ENCODE data around the gene SLC6A9. TPM values are rescaled to one million over a fixed set of nuclear protein-coding genes. Genes with fewer than 3 reads are reported as not detected.
A peak's percentile ranks its signal among the peaks of the same experiment; 100 is the strongest.

Gene SLC6A9
- total and polyA plus RNA-seq, 2 experiments from 2014 or later: 14.4 to 20.0 TPM

DNA sequence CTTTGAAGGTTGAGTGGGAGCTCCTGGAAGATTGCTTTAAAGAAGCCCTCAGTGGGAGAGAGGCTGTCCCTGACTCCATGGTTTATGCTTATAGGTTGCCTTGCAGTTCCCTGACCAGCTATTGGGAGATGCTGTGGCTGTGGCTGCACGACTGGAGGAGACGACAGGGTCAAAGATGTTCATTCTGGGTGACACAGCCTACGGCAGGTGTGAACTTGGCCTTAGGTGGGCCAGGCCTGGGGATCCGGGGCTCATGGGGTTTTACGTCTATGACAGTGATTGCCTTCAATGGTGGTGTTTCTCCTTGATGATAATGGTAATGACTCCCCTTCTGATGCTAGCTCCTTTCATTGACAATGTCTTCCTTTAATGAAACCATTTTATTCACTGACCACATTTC is 60.8 kb downstream of the SLC6A9 start:
- Mint-ChIP-seq H3K27me3 (ENCODE audit: insufficient read depth, low read depth, poor library complexity) (peaks cover 13% of the 10 kb centered on the region), H3K27ac (peak overlapping the region; percentile 89), H3K9me3 (no peaks in the 10 kb centered on the region), H3K36me3 (ENCODE audit: low read depth) (peaks cover 39% of the 10 kb centered on the region), H3K4me1 (peaks cover 18% of the 10 kb centered on the region), H3K4me3 (peak overlapping the region; percentile 99)
- Histone ChIP-seq H3K36me3 (ENCODE audit: insufficient read depth) (no peaks in the 10 kb centered on the region), H3K4me1 (ENCODE audit: insufficient read depth) (peaks cover 18% of the 10 kb centered on the region), H2AFZ (no peak overlapping the region; the same call in 1 of the 2 replicates), H3K4me2 (peak overlapping the region; percentile 98), H3K27me3 (ENCODE audit: insufficient read depth) (no peaks in the 10 kb centered on the region), H3K27ac (ENCODE audit: low read depth) (no peak overlapping the region), H3K4me3 (peak overlapping the region; percentile 100), H3K9me2 (ENCODE audit: insufficient read depth) (no peaks in the 10 kb centered on the region), H3K79me2 (replicated peaks; ENCODE audit: insufficient read depth) (peaks cover 12% of the 10 kb centered on the region), H4K20me1 (replicated peaks; ENCODE audit: insufficient read depth) (peaks cover 4% of the 10 kb centered on the region), H3F3A (replicated peaks; ENCODE audit: low read depth) (peaks cover 3% of the 10 kb centered on the region; the same call in 1 of the 2 replicates)
- no peak for ATAC-seq
- DNase-seq (ENCODE audit: low spot score): no peak
- TF ChIP-seq STAT1 (IDR thresholded peaks at IDR 0.05; ENCODE audit: unreplicated experiment): no peak
- TF ChIP-seq EZH2phosphoT487 (IDR thresholded peaks at IDR 0.05; ENCODE audit: unreplicated experiment): no peak
- no peak for TF ChIP-seq CREB1 (CRISPR knock-in tag; IDR thresholded peaks at IDR 0.05; ENCODE audit: low read depth)
- no peak for TF ChIP-seq POLR2AphosphoS5 (IDR thresholded peaks at IDR 0.05; ENCODE audit: low read depth)
- TF ChIP-seq EZH2 (IDR thresholded peaks at IDR 0.05; ENCODE audit: low read depth, unreplicated experiment): no peak
- TF ChIP-seq NANOG (IDR thresholded peaks at IDR 0.05; ENCODE audit: borderline replicate concordance): no peak
- TF ChIP-seq, protein P1, sequence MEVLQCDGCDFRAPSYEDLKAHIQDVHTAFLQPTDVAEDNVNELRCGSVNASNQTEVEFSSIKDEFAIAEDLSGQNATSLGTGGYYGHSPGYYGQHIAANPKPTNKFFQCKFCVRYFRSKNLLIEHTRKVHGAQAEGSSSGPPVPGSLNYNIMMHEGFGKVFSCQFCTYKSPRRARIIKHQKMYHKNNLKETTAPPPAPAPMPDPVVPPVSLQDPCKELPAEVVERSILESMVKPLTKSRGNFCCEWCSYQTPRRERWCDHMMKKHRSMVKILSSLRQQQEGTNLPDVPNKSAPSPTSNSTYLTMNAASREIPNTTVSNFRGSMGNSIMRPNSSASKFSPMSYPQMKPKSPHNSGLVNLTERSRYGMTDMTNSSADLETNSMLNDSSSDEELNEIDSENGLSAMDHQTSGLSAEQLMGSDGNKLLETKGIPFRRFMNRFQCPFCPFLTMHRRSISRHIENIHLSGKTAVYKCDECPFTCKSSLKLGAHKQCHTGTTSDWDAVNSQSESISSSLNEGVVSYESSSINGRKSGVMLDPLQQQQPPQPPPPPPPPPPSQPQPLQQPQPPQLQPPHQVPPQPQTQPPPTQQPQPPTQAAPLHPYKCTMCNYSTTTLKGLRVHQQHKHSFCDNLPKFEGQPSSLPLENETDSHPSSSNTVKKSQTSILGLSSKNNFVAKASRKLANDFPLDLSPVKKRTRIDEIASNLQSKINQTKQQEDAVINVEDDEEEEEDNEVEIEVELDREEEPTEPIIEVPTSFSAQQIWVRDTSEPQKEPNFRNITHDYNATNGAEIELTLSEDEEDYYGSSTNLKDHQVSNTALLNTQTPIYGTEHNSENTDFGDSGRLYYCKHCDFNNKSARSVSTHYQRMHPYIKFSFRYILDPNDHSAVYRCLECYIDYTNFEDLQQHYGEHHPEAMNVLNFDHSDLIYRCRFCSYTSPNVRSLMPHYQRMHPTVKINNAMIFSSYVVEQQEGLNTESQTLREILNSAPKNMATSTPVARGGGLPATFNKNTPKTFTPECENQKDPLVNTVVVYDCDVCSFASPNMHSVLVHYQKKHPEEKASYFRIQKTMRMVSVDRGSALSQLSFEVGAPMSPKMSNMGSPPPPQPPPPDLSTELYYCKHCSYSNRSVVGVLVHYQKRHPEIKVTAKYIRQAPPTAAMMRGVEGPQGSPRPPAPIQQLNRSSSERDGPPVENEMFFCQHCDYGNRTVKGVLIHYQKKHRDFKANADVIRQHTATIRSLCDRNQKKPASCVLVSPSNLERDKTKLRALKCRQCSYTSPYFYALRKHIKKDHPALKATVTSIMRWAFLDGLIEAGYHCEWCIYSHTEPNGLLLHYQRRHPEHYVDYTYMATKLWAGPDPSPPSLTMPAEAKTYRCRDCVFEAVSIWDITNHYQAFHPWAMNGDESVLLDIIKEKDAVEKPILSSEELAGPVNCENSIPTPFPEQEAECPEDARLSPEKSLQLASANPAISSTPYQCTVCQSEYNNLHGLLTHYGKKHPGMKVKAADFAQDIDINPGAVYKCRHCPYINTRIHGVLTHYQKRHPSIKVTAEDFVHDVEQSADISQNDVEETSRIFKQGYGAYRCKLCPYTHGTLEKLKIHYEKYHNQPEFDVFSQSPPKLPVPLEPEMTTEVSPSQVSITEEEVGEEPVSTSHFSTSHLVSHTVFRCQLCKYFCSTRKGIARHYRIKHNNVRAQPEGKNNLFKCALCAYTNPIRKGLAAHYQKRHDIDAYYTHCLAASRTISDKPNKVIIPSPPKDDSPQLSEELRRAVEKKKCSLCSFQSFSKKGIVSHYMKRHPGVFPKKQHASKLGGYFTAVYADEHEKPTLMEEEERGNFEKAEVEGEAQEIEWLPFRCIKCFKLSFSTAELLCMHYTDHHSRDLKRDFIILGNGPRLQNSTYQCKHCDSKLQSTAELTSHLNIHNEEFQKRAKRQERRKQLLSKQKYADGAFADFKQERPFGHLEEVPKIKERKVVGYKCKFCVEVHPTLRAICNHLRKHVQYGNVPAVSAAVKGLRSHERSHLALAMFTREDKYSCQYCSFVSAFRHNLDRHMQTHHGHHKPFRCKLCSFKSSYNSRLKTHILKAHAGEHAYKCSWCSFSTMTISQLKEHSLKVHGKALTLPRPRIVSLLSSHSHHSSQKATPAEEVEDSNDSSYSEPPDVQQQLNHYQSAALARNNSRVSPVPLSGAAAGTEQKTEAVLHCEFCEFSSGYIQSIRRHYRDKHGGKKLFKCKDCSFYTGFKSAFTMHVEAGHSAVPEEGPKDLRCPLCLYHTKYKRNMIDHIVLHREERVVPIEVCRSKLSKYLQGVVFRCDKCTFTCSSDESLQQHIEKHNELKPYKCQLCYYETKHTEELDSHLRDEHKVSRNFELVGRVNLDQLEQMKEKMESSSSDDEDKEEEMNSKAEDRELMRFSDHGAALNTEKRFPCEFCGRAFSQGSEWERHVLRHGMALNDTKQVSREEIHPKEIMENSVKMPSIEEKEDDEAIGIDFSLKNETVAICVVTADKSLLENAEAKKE (CRISPR knock-in tag; IDR thresholded peaks at IDR 0.05): no peak
- TF ChIP-seq, protein P2, sequence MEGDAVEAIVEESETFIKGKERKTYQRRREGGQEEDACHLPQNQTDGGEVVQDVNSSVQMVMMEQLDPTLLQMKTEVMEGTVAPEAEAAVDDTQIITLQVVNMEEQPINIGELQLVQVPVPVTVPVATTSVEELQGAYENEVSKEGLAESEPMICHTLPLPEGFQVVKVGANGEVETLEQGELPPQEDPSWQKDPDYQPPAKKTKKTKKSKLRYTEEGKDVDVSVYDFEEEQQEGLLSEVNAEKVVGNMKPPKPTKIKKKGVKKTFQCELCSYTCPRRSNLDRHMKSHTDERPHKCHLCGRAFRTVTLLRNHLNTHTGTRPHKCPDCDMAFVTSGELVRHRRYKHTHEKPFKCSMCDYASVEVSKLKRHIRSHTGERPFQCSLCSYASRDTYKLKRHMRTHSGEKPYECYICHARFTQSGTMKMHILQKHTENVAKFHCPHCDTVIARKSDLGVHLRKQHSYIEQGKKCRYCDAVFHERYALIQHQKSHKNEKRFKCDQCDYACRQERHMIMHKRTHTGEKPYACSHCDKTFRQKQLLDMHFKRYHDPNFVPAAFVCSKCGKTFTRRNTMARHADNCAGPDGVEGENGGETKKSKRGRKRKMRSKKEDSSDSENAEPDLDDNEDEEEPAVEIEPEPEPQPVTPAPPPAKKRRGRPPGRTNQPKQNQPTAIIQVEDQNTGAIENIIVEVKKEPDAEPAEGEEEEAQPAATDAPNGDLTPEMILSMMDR (conservative IDR thresholded peaks at IDR 0.05; ENCODE audit: low read depth in 2 of 2): no peak
- TF ChIP-seq JUNB (IDR thresholded peaks at IDR 0.05; ENCODE audit: unreplicated experiment): no peak
- TF ChIP-seq, protein P3, sequence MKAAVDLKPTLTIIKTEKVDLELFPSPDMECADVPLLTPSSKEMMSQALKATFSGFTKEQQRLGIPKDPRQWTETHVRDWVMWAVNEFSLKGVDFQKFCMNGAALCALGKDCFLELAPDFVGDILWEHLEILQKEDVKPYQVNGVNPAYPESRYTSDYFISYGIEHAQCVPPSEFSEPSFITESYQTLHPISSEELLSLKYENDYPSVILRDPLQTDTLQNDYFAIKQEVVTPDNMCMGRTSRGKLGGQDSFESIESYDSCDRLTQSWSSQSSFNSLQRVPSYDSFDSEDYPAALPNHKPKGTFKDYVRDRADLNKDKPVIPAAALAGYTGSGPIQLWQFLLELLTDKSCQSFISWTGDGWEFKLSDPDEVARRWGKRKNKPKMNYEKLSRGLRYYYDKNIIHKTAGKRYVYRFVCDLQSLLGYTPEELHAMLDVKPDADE (IDR thresholded peaks at IDR 0.05): no peak
- no peak for TF ChIP-seq ZNF331 (CRISPR knock-in tag; IDR thresholded peaks at IDR 0.05; ENCODE audit: low read depth)
- no peak for TF ChIP-seq ZNF114 (CRISPR knock-in tag; IDR thresholded peaks at IDR 0.05)
- TF ChIP-seq, protein P4, sequence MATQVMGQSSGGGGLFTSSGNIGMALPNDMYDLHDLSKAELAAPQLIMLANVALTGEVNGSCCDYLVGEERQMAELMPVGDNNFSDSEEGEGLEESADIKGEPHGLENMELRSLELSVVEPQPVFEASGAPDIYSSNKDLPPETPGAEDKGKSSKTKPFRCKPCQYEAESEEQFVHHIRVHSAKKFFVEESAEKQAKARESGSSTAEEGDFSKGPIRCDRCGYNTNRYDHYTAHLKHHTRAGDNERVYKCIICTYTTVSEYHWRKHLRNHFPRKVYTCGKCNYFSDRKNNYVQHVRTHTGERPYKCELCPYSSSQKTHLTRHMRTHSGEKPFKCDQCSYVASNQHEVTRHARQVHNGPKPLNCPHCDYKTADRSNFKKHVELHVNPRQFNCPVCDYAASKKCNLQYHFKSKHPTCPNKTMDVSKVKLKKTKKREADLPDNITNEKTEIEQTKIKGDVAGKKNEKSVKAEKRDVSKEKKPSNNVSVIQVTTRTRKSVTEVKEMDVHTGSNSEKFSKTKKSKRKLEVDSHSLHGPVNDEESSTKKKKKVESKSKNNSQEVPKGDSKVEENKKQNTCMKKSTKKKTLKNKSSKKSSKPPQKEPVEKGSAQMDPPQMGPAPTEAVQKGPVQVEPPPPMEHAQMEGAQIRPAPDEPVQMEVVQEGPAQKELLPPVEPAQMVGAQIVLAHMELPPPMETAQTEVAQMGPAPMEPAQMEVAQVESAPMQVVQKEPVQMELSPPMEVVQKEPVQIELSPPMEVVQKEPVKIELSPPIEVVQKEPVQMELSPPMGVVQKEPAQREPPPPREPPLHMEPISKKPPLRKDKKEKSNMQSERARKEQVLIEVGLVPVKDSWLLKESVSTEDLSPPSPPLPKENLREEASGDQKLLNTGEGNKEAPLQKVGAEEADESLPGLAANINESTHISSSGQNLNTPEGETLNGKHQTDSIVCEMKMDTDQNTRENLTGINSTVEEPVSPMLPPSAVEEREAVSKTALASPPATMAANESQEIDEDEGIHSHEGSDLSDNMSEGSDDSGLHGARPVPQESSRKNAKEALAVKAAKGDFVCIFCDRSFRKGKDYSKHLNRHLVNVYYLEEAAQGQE (IDR thresholded peaks at IDR 0.05; ENCODE audit: unreplicated experiment): no peak

Data from GM23338 (cell line).